Colonic mucosa (tissue), 4 donors: ENCODE results near the gene COL18A1. TPM values are rescaled to one million over a fixed set of nuclear protein-coding genes. Genes with fewer than 3 reads are reported as not detected.

ENCODE experiments used
- DNase-seq: peaks from one replicate; pipeline ENCODE4 v3.0.0-alpha.2; 2020
- H3K27ac ChIP-seq: fragments of 200-600 bp; one replicate; pipeline ENCODE4 v1.8.0; 2021
- H3K27me3 ChIP-seq: fragments of 200-600 bp; one replicate; pipeline ENCODE4 v1.8.0; 2021
- H3K36me3 ChIP-seq: fragments of 200-600 bp; one replicate; pipeline ENCODE4 v1.8.0; 2021
- H3K4me1 ChIP-seq: fragments of 200-600 bp; one replicate; pipeline ENCODE4 v1.8.0; 2021; ENCODE audit warnings: mild to moderate bottlenecking
- H3K4me3 ChIP-seq: fragments of 200-600 bp; one replicate; pipeline ENCODE4 v1.8.0; 2021
- H3K9ac ChIP-seq, 2 donors: one replicate each; pipeline ENCODE4 v1.7.0; 2013; ENCODE audit warnings: control low read depth in 2 of 2, low read depth in 2 of 2, low read length in 2 of 2
- H3K9me3 ChIP-seq: fragments of 200-600 bp; one replicate; pipeline ENCODE4 v1.8.0; 2021
- intact Hi-C: fragments of 100-400 bp; cut with DNase I; formaldehyde crosslinking; loops from one replicate; pipeline ENCODE4 v1.14.1; 2022
- total RNA-seq, 2 donors: library from RNA; stranded (reverse); fragmentation: NEBNext Ultra II Directional in 1 of 2; extraction: Animal tissue kit (Norgen Biotek cat#: 25700) in 1 of 2; gene quantifications; one replicate each; pipeline ENCODE4 v1.2.1, GENCODE V29; 2021
- TF ChIP-seq, protein P1 (sequence below): fragments of 200-600 bp; IDR thresholded peaks from one replicate; pipeline ENCODE4 v1.8.0; 2022; ENCODE audit warnings: antibody characterized with exemption, mild to moderate bottlenecking
- donor health status: healthy.
- donor health status: DM: no; HTN: no; CAD: no.
- donor health status: DM: no; HTN: no; CAD: no.

The COL18A1 gene
- total RNA-seq, 2 donors from 2014 or later = 8.4 to 22.3 TPM

- DNase-seq = no peak
- TF ChIP-seq, protein P1, sequence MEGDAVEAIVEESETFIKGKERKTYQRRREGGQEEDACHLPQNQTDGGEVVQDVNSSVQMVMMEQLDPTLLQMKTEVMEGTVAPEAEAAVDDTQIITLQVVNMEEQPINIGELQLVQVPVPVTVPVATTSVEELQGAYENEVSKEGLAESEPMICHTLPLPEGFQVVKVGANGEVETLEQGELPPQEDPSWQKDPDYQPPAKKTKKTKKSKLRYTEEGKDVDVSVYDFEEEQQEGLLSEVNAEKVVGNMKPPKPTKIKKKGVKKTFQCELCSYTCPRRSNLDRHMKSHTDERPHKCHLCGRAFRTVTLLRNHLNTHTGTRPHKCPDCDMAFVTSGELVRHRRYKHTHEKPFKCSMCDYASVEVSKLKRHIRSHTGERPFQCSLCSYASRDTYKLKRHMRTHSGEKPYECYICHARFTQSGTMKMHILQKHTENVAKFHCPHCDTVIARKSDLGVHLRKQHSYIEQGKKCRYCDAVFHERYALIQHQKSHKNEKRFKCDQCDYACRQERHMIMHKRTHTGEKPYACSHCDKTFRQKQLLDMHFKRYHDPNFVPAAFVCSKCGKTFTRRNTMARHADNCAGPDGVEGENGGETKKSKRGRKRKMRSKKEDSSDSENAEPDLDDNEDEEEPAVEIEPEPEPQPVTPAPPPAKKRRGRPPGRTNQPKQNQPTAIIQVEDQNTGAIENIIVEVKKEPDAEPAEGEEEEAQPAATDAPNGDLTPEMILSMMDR = no peak
- H3K4me3 ChIP-seq = no peak overlapping the region
- no peak overlapping the region for H3K27ac ChIP-seq
- intact Hi-C loops = no loop called here
- H3K9me3 ChIP-seq = no peaks in the 10 kb centered on the region
- no peaks in the 10 kb centered on the region for H3K4me1 ChIP-seq
- no peak overlapping the region for H3K9ac ChIP-seq
- no peaks in the 10 kb centered on the region for H3K27me3 ChIP-seq
- no peaks in the 10 kb centered on the region for H3K36me3 ChIP-seq
These were observed 111.7 kb downstream of the COL18A1 start for GRCh38 chr21:45516671-45517151.

- Histone ChIP-seq H3K9me3 (no peaks in the 10 kb centered on the region), H3K4me3 (no peak overlapping the region), H3K4me1 (no peaks in the 10 kb centered on the region), H3K36me3 (no peaks in the 10 kb centered on the region), H3K9ac (no peak overlapping the region), H3K27me3 (no peaks in the 10 kb centered on the region), H3K27ac (no peak overlapping the region)
- intact Hi-C loops = no loop called here
- TF ChIP-seq, protein P1 = no peak
- DNase-seq = no peak
These were observed 112.5 kb downstream of the COL18A1 start for GRCh38 chr21:45517249-45518065.

- intact Hi-C loops = no loop called here
- no peaks in the 10 kb centered on the region for H3K27me3 ChIP-seq
- no peak overlapping the region for H3K9ac ChIP-seq
- no peak overlapping the region for H3K27ac ChIP-seq
- H3K4me1 ChIP-seq = no peaks in the 10 kb centered on the region
- DNase-seq = no peak
- TF ChIP-seq, protein P1 = no peak
- H3K4me3 ChIP-seq = no peak overlapping the region
- H3K36me3 ChIP-seq = no peaks in the 10 kb centered on the region
- no peaks in the 10 kb centered on the region for H3K9me3 ChIP-seq
These were observed 113.8 kb downstream of the COL18A1 start for GRCh38 chr21:45518742-45519141.

- Histone ChIP-seq H3K4me3 (no peak overlapping the region), H3K27me3 (no peaks in the 10 kb centered on the region), H3K27ac (no peak overlapping the region), H3K36me3 (no peaks in the 10 kb centered on the region), H3K9me3 (no peaks in the 10 kb centered on the region), H3K9ac (no peak overlapping the region), H3K4me1 (no peaks in the 10 kb centered on the region)
- no peak for DNase-seq
- intact Hi-C loops = no loop called here
- TF ChIP-seq, protein P1 = no peak
These were observed 114.2 kb downstream of the COL18A1 start for GRCh38 chr21:45519182-45519581.

DNA sequence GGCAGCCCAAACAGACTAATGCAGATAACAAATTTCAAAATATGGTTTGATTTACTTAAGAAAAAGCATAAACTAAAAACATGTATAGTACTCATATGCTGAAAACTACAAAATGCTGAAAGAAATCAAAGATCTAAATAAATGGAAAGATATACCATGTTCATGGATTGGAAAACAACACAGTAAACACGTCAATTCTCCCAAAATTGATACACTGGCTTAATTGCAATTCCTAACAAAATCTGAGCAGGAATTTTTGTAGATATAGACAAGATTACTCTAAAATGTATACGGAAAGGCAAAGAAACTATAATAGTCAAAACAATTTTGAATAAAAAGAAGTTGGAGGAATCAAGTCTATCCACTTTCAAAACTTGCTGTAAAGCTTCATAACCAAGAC is 116.3 kb downstream of the COL18A1 start:
- no peaks in the 10 kb centered on the region for H3K36me3 ChIP-seq
- no peaks in the 10 kb centered on the region for H3K9me3 ChIP-seq
- intact Hi-C loops = no loop called here
- H3K27ac ChIP-seq = no peak overlapping the region
- no peak overlapping the region for H3K9ac ChIP-seq
- H3K4me3 ChIP-seq = no peak overlapping the region
- no peak for DNase-seq
- peaks cover 8% of the 10 kb centered on the region for H3K4me1 ChIP-seq
- no peaks in the 10 kb centered on the region for H3K27me3 ChIP-seq
- TF ChIP-seq, protein P1 = no peak
